H1 (cell line): ENCODE data around the gene ATP13A3. TPM values are rescaled to one million over a fixed set of nuclear protein-coding genes. Genes with fewer than 3 reads are reported as not detected.
A peak's percentile ranks its signal among the peaks of the same experiment; 100 is the strongest.

ENCODE experiments used
- BACH1 ChIP-seq: IDR thresholded peaks from 2 replicates; pipeline ENCODE4 v1.6.1; 2012; ENCODE audit warnings: low read length, improper control_type of control experiment
- CHD2 ChIP-seq: IDR thresholded peaks from 2 replicates; pipeline ENCODE4 v1.6.1; 2012; ENCODE audit warnings: low read length, improper control_type of control experiment
- JUND ChIP-seq: IDR thresholded peaks from 2 replicates; pipeline ENCODE4 v1.6.1; 2011; ENCODE audit warnings: mild to moderate bottlenecking, improper control_type of control experiment, low read length
- RAD21 ChIP-seq, 2 experiments: IDR thresholded peaks in 1 of 2; conservative IDR thresholded peaks in 1 of 2; 2 replicates each; pipeline ENCODE4 v1.6.1; 2011; ENCODE audit warnings: low read depth in 2 of 2, low read length in 2 of 2, improper control_type of control experiment in 1 of 2, inconsistent platforms in 1 of 2, mild to moderate bottlenecking in 1 of 2, moderate library complexity in 1 of 2
- RBBP5 ChIP-seq: IDR thresholded peaks from 2 replicates; pipeline ENCODE4 v1.7.1; 2012; ENCODE audit warnings: low read depth, mild to moderate bottlenecking, inconsistent platforms, low read length, moderate library complexity, borderline replicate concordance
- SIRT6 ChIP-seq: IDR thresholded peaks from one replicate; pipeline ENCODE4 v1.7.1; 2012; ENCODE audit warnings: low read length, inconsistent platforms
- polyA plus RNA-seq, 7 experiments: library from polyadenylated mRNA; depleted of rRNA in 3 of 7; stranded (reverse) in 5 of 7; unstranded in 2 of 7; fragments of >200 nt in 5 of 7; fragments of 200-250 nt in 2 of 7; gene quantifications; 1 replicate in 5 of 7; 2 replicates in 1 of 7; 4 replicates in 1 of 7; pipeline versions ENCODE4 v1.2.1 to v1.2.3, GENCODE V29; 2011 to 2013; ENCODE audit warnings: missing spikeins in 2 of 7, mixed read lengths in 2 of 7
- total RNA-seq: library from RNA; stranded (reverse); fragmentation: NEBNext Ultra II Directional; extraction: Animal tissue kit (Norgen Biotek cat#: 25700); gene quantifications from 2 replicates; pipeline ENCODE4 v1.2.1, GENCODE V29; 2021
- TF ChIP-seq, protein P1 (sequence below): IDR thresholded peaks from 2 replicates; pipeline ENCODE4 v1.6.1; 2012; ENCODE audit warnings: inconsistent platforms

ATP13A3 gene
- total and polyA plus RNA-seq, 2 of the 8 experiments (the other 6 are each of a cell fraction or from before 2014, with no cell fraction given), result 18.6 to 92.2 TPM

DNA sequence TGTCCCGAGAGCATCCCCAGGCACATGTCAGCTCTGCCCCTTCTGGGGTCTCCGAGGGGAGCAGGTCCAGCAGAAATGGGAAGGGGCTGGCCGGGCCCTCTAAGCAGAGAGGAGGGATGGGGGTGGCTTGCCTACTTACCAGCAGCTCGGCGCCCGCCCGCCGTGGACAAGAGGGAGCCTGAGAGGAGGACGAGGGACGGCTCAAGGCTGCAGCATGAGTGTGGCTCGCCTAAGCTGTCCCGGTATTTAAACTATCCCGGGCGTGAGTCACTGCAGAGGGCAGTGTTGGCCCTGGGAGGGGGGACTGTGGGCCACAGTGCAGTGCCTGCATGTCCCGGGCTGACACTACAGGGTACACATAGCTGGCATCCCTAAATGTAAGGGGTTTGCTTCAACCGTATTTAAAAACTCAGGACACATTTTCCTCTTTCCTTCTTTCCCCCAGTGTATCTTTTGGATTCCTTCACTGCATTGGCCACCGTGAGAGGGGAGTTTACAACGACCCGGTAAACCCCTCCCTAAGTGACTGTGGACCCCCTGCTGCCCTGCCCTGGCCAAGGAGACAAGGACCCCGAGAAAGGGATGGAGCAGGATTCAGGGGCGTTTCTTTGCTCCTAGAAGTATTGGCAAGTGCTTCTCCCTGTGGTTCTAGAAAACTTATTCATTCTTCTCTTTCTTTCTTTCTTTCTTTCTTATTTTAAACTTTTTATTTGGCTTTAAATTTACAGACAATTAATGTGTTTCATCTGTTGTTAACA lies 117.1 kb downstream of the ATP13A3 start, which contains the start of gene LRRC15 (continued):
- TF ChIP-seq CHD2, result no peak
- peak; percentile 39; the same call in 1 of the 2 replicates for TF ChIP-seq JUND
- TF ChIP-seq, protein P1, sequence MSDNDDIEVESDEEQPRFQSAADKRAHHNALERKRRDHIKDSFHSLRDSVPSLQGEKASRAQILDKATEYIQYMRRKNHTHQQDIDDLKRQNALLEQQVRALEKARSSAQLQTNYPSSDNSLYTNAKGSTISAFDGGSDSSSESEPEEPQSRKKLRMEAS, result peak; percentile 10; the same call in 1 of the 2 replicates
- no peak for TF ChIP-seq SIRT6
- TF ChIP-seq RBBP5, result peak; percentile 21; the same call in 1 of the 2 replicates
- peak in 1 of 2 experiments; percentile 19; a peak in 1 of 4 replicates for TF ChIP-seq RAD21 (IDR thresholded peaks at IDR 0.05 in 1 of 2, conservative IDR thresholded peaks at IDR 0.05 in 1 of 2; ENCODE audit: low read depth in 2 of 2, low read length in 2 of 2)
- no peak for TF ChIP-seq BACH1
